HepG2 (cell line): Measurements from ENCODE around the gene HYAL1. TPM values are rescaled to one million over a fixed set of nuclear protein-coding genes. Genes with fewer than 3 reads are reported as not detected.

Source experiments
- ADNP ChIP-seq: sonication (generic); formaldehyde crosslinking; IDR thresholded peaks from 2 replicates; pipeline ENCODE4 v1.4.0; 2020; ENCODE audit warnings: missing genetic modification reagents
- CREB1 ChIP-seq, 2 experiments: fragments of 450-650 bp in 1 of 2; IDR thresholded peaks; 2 replicates each; pipeline ENCODE4 v1.6.1; 2016 to 2017; ENCODE audit warnings: control low read depth in 1 of 2, mild to moderate bottlenecking in 1 of 2, missing compliant biosample characterization in 1 of 2, missing genetic modification characterization in 1 of 2
- SOX13 ChIP-seq, 3 experiments: fragments of 450-650 bp in 1 of 3; sonication (generic) in 1 of 3; formaldehyde crosslinking in 1 of 3; IDR thresholded peaks in 2 of 3; conservative IDR thresholded peaks in 1 of 3; 2 replicates each; pipeline versions ENCODE4 v1.5.0 to v1.6.1; 2016 to 2020; ENCODE audit warnings: antibody characterized with exemption in 1 of 3, mild to moderate bottlenecking in 1 of 3, missing compliant biosample characterization in 1 of 3, missing genetic modification reagents in 1 of 3, moderate library complexity in 1 of 3
- TAF15 ChIP-seq: fragments of 200-400 bp; formaldehyde crosslinking; IDR thresholded peaks from one replicate; pipeline ENCODE4 v1.6.1; 2018; ENCODE audit warnings: mild to moderate bottlenecking, low read depth, low read length; ENCODE audit not compliant: poor library complexity, severe bottlenecking
- THAP11 ChIP-seq: IDR thresholded peaks from 2 replicates; pipeline ENCODE4 v1.6.1; 2016; ENCODE audit warnings: missing biosample characterization, missing genetic modification reagents
- UBTF ChIP-seq: sonication (generic); formaldehyde crosslinking; IDR thresholded peaks from 2 replicates; pipeline ENCODE4 v1.4.0; 2020; ENCODE audit warnings: mild to moderate bottlenecking, missing genetic modification reagents
- ZNF101 ChIP-seq: sonication (generic); formaldehyde crosslinking; IDR thresholded peaks from 2 replicates; pipeline ENCODE4 v1.4.0; 2020; ENCODE audit warnings: mild to moderate bottlenecking, low read depth, missing genetic modification reagents, borderline replicate concordance
- ZNF431 ChIP-seq: sonication (generic); formaldehyde crosslinking; IDR thresholded peaks from 2 replicates; pipeline ENCODE4 v1.9.0; 2022; ENCODE audit warnings: missing genetic modification reagents, low read depth, mild to moderate bottlenecking, borderline replicate concordance
- ZNF576 ChIP-seq: sonication (generic); formaldehyde crosslinking; IDR thresholded peaks from 2 replicates; pipeline ENCODE4 v1.4.0; 2020; ENCODE audit warnings: mild to moderate bottlenecking, missing genetic modification reagents
- ZNF609 ChIP-seq: sonication (generic); formaldehyde crosslinking; IDR thresholded peaks from 2 replicates; pipeline ENCODE4 v1.4.0; 2020; ENCODE audit warnings: mild to moderate bottlenecking, missing genetic modification reagents, borderline replicate concordance
- ZSCAN31 ChIP-seq: sonication (generic); formaldehyde crosslinking; IDR thresholded peaks from 2 replicates; pipeline ENCODE4 v1.5.0; 2020; ENCODE audit warnings: low read depth, mild to moderate bottlenecking, missing genetic modification reagents
- polyA plus RNA-seq, 8 experiments: library from polyadenylated mRNA; depleted of rRNA in 3 of 8; stranded (reverse) in 7 of 8; unstranded in 1 of 8; fragments of >200 nt; fragmentation: Illumina TruSeq in 4 of 8; extraction: Trizol in 4 of 8; gene quantifications; 2 replicates each; pipeline versions ENCODE4 v1.2.1 to v1.2.3, GENCODE V29; 2011 to 2016; ENCODE audit warnings: low read depth in 4 of 8, missing spikeins in 1 of 8, mixed read lengths in 1 of 8; ENCODE audit not compliant: insufficient read depth in 1 of 8
- total RNA-seq, 5 experiments: library from RNA; depleted of rRNA; stranded (reverse); fragments of >200 nt; fragmentation: Illumina TruSeq; extraction: Trizol; gene quantifications; 2 replicates each; pipeline ENCODE4 v1.2.3, GENCODE V29; 2016; ENCODE audit warnings: low read depth in 1 of 5
- TF ChIP-seq, protein P1 (sequence below): sonication (generic); formaldehyde crosslinking; IDR thresholded peaks from 2 replicates; pipeline ENCODE4 v1.4.0; 2020; ENCODE audit warnings: mild to moderate bottlenecking, missing genetic modification reagents

HYAL1 gene
- total and polyA plus RNA-seq, 2 of the 13 experiments (the other 11 are each of a cell fraction or from before 2014, with no cell fraction given): 76.5 to 193 TPM

DNA sequence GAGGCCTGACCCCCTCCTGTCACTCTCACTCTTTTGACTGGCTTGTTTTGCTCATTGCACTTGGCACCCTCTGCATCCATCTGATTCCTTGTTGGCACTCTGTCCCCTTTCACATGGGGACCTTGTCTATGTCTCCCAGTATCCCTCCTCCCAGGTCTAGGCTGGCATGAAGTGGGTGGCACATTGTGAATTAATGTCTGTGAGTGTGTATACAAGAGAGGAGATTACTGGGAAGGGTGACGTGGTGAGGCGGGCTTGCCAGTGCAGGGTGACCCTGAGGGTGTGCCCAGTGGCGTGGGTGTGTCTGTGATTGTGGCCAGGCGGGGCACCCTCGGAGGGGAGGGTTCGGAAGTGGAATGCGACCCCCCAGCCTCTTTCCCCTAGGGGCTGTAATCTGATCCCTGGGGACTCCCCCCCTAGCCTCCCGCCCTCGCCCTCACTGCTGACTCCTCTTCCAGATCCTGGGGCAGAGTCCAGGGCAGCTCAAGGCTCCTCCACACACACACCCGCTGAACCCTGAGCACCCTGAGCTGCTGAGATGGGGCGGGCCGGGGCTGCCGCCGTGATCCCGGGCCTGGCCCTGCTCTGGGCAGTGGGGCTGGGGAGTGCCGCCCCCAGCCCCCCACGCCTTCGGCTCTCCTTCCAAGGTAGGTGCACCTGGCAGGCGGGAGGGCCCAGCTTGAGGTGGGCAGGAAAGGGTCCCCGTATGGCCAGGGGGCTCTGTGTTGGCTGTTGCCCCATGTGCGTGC lies 34.5 kb downstream of the HYAL1 start, which contains the start of gene SEMA3B (continued):
- peak; percentile 38; the same call in 1 of the 2 replicates for TF ChIP-seq UBTF (CRISPR knock-in tag)
- TF ChIP-seq SOX13 (IDR thresholded peaks at IDR 0.05): no peak
- TF ChIP-seq SOX13 (CRISPR knock-in tag; conservative IDR thresholded peaks at IDR 0.05 in 1 of 2, IDR thresholded peaks at IDR 0.05 in 1 of 2): peak in 1 of 2 experiments; percentile 26; a peak in 1 of 4 replicates
- no peak for TF ChIP-seq ZNF101 (CRISPR knock-in tag)
- TF ChIP-seq ADNP (CRISPR knock-in tag): no peak
- TF ChIP-seq ZNF431 (CRISPR knock-in tag): no peak
- TF ChIP-seq ZSCAN31 (CRISPR knock-in tag): peak; percentile 45; the same call in 1 of the 2 replicates
- TF ChIP-seq, protein P1, sequence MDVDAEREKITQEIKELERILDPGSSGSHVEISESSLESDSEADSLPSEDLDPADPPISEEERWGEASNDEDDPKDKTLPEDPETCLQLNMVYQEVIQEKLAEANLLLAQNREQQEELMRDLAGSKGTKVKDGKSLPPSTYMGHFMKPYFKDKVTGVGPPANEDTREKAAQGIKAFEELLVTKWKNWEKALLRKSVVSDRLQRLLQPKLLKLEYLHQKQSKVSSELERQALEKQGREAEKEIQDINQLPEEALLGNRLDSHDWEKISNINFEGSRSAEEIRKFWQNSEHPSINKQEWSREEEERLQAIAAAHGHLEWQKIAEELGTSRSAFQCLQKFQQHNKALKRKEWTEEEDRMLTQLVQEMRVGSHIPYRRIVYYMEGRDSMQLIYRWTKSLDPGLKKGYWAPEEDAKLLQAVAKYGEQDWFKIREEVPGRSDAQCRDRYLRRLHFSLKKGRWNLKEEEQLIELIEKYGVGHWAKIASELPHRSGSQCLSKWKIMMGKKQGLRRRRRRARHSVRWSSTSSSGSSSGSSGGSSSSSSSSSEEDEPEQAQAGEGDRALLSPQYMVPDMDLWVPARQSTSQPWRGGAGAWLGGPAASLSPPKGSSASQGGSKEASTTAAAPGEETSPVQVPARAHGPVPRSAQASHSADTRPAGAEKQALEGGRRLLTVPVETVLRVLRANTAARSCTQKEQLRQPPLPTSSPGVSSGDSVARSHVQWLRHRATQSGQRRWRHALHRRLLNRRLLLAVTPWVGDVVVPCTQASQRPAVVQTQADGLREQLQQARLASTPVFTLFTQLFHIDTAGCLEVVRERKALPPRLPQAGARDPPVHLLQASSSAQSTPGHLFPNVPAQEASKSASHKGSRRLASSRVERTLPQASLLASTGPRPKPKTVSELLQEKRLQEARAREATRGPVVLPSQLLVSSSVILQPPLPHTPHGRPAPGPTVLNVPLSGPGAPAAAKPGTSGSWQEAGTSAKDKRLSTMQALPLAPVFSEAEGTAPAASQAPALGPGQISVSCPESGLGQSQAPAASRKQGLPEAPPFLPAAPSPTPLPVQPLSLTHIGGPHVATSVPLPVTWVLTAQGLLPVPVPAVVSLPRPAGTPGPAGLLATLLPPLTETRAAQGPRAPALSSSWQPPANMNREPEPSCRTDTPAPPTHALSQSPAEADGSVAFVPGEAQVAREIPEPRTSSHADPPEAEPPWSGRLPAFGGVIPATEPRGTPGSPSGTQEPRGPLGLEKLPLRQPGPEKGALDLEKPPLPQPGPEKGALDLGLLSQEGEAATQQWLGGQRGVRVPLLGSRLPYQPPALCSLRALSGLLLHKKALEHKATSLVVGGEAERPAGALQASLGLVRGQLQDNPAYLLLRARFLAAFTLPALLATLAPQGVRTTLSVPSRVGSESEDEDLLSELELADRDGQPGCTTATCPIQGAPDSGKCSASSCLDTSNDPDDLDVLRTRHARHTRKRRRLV (CRISPR knock-in tag): 0 out of 2 replicates have a peak, but pooled peaks have one; percentile 60
- TF ChIP-seq CREB1 (IDR thresholded peaks at IDR 0.05): peak; percentile 45; the same call in 1 of the 2 replicates
- no peak for TF ChIP-seq CREB1 (CRISPR knock-in tag; IDR thresholded peaks at IDR 0.05)
- peak; percentile 43; the same call in 1 of the 2 replicates for TF ChIP-seq THAP11
- peak; percentile 59 for TF ChIP-seq TAF15
- TF ChIP-seq ZNF609: peak; percentile 32; the same call in 1 of the 2 replicates
- TF ChIP-seq ZNF576 (CRISPR knock-in tag): 0 out of 2 replicates have a peak, but pooled peaks have one; percentile 54
